ENCODE results near the gene PFN4.
"Not testable (repeated sequence)": the region's sequence is repeated elsewhere in the genome, so short reads cannot be mapped to it uniquely, and the experiment has no call there.

The PFN4 gene, protein sequence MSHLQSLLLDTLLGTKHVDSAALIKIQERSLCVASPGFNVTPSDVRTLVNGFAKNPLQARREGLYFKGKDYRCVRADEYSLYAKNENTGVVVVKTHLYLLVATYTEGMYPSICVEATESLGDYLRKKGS

DNA sequence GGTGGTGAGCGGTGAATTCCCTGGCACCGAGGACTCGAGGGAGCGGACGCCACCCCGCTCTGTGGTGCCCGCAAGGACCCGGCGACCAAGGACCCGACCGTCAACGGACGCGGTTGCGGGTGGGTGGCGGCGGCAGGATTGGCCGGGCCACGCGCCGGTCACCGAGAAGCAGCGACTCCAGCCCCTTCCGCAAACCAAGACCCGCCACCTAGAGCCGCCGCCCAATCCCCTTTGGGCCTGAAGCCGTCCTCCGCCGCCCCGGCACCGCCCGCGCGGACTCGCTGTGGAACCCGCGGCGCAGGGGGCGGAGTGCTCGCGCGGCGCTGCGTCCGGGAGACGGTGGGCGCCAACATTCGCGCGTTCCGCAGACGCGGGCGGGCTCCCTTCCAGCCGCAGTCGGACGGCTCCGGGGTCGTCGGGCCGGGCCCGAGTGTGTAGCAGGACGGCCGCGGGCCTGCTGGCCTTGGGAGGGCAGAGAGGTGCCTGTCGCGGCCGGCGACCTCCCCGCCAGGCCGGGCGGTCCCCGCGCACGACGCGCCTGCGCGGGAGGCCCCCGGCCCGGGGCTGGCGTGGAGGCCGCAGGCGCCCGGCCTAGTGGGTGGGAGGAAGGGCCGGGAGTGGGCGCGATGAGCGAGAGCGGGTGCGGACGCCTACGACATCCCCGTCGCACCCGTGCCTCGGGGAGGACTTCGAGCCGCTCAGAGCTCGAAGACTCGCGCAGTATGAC lies at the start of gene PFN4, which contains the start of gene FAM228B:
TSS of gene PFN4 (minus strand) at position 140 of the 727 bp plus-strand sequence. CDS start 799 bp downstream, outside the sequence.
TSS of gene FAM228B (plus strand) at position 275 of the 727 bp plus-strand sequence. CDS start 893 bp downstream, outside the sequence.
- in situ Hi-C loops (cut with HindIII; ENCODE audit: low sequenced_read_pairs), result no loop called here

DNA sequence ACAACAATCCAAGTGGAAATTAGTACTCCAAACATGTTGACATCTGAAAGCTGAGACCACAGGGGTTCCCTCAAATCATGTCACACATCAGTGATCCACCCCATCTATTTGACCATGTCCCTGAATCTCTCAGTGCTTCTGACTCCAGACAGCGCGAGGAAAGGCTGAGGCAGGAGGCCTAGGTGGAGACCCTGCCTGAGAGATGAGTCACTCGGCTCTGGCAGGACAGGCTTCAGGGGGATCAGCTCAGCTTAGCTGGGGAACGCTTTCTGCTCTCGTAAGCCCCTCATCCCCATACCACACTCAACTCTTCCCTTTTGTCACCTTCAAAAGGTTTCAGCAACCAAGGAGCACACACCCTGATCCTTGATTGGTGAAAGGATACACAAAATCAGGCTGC lies 45.9 kb upstream of the PFN4 start:
- in situ Hi-C loops (cut with HindIII; ENCODE audit: low sequenced_read_pairs), result no loop called here

GRCh38 chr2:24164416-24164973 lies 41.4 kb upstream of the PFN4 start:
- in situ Hi-C loops (cut with HindIII; ENCODE audit: low sequenced_read_pairs), result no loop called here

DNA sequence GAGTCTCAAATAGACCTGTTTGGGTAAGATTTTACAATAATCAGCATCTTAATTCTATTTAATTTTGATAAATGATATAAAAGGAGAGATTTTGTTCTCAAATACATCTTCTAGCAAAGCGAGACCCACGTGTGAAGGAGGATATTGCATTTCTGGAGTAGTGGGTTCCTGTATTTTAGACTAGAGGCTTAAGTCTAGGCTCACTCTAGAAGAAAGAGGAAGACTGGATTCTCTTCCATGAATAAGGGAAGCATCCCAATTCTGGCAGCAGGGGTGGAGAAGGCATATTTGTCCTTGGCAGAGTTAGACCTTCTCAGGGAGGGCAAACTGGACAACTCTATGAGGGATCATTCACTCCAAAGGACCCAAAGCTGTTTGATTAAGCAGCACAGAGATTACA lies 40.5 kb upstream of the PFN4 start:
- in situ Hi-C loops (cut with HindIII; ENCODE audit: low sequenced_read_pairs), result no loop called here

DNA sequence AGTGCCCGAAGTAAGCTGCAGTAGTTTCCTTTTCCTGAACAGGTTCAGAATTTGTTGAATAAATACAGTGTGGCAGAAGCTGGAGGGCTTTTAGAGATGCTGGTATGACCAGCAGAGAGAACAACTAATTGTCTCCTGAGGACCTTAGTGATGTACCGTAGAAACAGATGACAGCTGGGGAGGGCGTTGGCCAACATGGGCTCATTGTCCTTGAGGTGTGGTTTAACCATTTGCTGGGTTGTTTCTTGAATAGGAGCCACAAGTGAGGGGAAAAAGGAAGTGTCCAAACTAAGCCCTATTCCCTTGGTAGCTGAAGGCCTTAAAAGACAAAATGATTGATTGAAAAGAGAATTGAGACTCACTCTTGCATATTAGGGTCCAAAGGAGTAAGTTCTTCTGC lies 40.1 kb upstream of the PFN4 start:
- in situ Hi-C loops (cut with HindIII; ENCODE audit: low sequenced_read_pairs), result no loop called here

DNA sequence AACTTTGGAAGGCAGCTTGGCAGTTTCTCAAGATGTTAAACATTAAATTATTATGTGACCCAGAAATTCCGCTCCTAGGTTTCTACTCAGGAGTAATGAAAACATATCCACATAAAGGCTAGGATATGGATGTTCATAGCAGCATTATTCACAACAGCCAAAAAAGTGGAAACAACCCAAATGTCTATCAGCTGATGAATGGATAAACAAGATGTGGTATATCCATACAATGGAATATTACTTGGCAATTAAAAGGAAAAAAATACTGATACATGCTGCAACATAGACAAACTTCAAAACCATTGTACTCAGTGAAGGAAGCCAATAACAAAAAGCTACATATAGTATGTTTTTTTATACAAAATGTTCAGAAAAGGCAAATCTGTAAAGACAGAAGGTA lies 39.4 kb upstream of the PFN4 start:
- in situ Hi-C loops (cut with HindIII; ENCODE audit: low sequenced_read_pairs), result no loop called here

DNA sequence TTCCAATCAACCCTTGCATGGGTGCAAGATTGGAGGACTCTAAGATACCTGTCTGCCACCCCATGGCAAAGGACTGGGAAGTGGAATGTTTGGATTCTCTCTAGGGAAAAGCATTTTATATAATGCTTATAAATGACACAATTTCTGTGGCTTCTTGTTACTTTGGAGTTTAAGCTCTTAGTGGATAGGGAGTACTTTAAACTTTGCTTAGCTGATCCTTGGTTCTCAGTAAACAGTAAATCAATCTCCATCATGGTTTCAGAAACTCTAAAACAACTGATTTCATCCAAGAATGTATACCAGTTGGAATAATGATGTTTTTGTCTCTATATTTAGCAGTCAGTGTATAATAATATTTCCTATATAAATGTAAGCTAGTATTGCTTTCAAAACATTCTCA lies 37.6 kb upstream of the PFN4 start:
- in situ Hi-C loops (cut with HindIII; ENCODE audit: low sequenced_read_pairs), result no loop called here

DNA sequence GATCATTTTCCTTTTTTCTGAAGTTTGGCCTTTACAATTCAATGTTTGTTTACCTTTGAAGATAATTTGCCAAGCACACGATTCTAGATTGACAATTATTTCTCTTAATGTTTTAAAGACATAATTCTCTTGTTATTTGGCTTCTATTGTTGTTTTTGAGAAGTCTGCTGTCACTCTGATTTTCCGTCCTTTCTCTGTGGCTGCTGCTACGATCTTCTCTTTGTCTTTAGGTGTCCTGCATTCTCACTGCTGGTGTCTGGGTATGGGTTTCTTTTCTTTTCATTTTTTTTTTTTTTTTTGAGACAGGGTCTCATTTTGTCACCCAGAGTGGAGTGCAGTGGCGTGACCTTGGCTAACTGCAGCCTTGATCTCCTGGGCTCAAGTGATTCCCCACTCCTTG lies 36.6 kb upstream of the PFN4 start:
- in situ Hi-C loops (cut with HindIII; ENCODE audit: low sequenced_read_pairs), result no loop called here

- in situ Hi-C loops (cut with HindIII; ENCODE audit: low sequenced_read_pairs), result no loop called here
Measured at GRCh38 chr2:24158131-24158530, 35.0 kb upstream of the PFN4 start.

DNA sequence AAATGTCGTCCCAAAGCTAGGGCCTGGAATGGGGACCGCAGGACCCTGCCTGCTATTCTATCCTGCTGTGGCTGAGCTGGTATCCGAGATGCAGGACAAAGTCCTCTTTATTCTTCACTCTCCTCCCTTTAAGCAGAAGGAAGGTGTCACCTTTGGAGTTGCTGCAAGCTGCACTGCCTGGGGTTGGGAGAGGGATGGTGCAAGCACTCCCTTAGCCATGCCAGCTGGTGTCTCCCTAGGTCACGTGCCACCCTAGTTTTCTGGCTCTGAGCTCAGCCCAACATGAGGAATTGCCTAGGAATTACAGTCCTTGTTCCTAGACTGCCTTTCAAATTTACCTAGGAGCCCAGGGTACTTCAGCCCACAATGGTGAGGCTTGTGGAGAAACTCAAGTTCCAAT lies 30.3 kb upstream of the PFN4 start:
- in situ Hi-C loops (cut with HindIII; ENCODE audit: low sequenced_read_pairs), result no loop called here

DNA sequence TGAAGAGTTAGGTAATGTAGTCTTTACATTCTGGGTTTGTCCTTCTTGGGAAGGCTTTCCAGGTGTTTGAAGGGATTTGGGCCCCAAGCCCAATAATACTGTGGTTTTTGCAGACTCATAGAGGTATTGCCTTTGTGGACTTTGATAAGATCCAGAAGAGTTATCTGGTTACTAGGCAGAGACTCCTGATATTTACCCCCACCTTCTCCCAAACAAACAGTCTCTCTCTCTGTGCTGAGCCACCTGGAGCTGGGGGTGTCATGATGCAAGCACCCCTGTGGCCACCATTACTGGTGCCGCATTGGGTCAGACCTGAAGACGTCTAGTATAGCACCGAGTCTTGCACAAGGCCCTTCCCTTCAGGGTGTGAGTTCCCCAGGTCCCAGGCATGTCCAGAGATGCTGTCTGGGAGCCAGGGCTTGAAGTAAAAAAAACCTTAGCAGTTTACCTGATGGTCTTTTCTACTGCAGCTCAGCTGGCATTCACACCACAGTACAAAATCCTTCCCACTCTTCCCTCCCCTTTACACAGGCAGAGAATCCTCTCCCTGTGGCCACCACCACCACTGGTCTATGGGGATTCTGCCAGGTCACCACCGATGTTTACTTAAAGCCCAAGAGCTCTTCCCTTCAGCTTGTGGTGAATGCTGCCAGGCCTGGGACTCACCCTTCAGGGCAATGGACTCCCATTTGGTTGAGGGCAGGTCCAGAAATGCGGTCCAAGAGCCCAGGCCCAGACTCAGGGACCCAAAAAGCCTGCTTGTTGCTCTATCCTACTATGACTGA lies 29.5 kb upstream of the PFN4 start:
- in situ Hi-C loops (cut with HindIII; ENCODE audit: low sequenced_read_pairs), result no loop called here

- in situ Hi-C loops (cut with HindIII; ENCODE audit: low sequenced_read_pairs), result no loop called here
Measured at GRCh38 chr2:24147364-24147763, 24.2 kb upstream of the PFN4 start.

DNA sequence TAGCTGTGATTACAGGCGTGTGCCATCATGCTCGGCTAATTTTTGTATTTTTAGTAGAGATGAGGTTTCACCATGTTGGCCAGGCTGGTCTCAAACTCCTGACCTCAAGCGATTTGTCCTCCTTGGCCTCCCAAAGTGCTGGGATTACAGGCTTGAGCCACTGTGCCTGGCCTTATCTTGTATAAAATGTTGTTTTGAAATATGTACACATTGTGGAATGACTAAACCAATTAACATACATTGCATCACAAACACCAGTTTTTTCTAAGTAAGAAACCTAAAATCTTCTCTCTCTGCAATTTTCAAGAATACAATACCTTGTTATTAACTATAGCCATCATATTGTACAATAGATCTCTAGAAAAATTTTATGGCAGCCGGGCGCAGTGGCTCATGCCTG lies 17.2 kb upstream of the PFN4 start:
- in situ Hi-C loops (cut with HindIII; ENCODE audit: low sequenced_read_pairs), result not testable (repeated sequence)

- in situ Hi-C loops (cut with HindIII; ENCODE audit: low sequenced_read_pairs), result no loop called here
Measured at GRCh38 chr2:24132543-24132942, 9.4 kb upstream of the PFN4 start.

GRCh38 chr2:24125956-24126355 lies 2.8 kb upstream of the PFN4 start:
- in situ Hi-C loops (cut with HindIII; ENCODE audit: low sequenced_read_pairs), result no loop called here

DNA sequence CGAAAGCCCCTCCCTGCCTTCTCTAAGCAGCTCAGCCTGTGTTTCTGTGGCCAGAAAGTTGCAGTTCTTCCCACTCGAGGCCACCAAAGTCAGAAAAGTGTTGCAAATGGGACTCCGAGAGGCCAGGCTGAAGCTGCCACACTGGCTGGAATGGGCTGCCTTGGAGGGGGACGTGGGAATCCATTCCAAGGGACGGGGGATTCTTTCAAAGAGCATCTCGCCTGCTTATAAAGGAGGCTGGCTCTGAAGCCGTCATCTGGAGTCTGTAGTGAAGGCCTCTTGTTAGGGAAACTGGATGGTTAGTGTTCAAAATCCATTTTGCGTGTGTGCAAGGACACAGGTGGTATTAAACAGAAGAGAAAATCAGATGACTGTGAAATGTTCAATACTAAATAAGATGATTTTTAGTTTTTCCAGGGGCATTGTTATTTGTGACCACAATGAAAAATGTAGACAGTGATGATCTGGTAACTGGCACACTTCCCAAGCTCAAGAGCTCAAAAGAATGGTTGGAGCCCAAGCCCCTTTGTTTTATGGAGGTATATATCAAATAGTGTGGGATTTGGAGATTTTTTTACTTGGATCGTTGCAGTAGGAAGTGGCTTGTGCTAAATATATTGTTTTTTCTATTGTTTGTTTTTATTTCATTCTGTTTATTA lies 917 bp upstream of the PFN4 start:
- in situ Hi-C loops (cut with HindIII; ENCODE audit: low sequenced_read_pairs), result no loop called here

GRCh38 chr2:24122366-24123194 lies 554 bp downstream of the PFN4 start:
- in situ Hi-C loops (cut with HindIII; ENCODE audit: low sequenced_read_pairs), result no loop called here

DNA sequence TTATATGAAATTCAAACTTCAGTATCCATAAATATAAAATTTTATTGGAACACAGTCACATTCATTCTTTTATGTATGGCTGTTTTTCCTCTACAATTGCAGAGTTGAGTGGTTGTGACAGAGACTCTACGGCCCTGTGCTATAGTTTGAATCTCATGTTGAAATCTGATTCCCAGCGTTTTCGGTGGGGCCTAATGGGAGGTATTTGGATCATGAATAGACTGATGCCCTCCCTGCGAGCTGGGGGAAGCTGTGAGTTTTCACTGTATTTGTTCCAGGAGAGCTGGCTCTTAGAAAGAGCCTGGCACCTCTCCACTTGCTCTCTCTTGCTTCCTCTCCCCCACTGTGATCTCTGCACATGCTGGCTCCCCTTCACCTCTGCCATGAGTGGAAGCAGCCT lies 1.7 kb downstream of the PFN4 start:
- in situ Hi-C loops (cut with HindIII; ENCODE audit: low sequenced_read_pairs), result no loop called here

- in situ Hi-C loops (cut with HindIII; ENCODE audit: low sequenced_read_pairs), result no loop called here
Measured at GRCh38 chr2:24121066-24121465, 2.1 kb downstream of the PFN4 start.

- in situ Hi-C loops (cut with HindIII; ENCODE audit: low sequenced_read_pairs), result no loop called here
Measured at GRCh38 chr2:24117902-24118301, 5.2 kb downstream of the PFN4 start.

Measured in DLD1 (cell line).